ACHN (cell line): ENCODE results near the gene BANF2.
"Not testable (repeated sequence)": the region's sequence is repeated elsewhere in the genome, so short reads cannot be mapped to it uniquely, and the experiment has no call there.

Experiments
- DNase-seq: peaks from one replicate; pipeline ENCODE4 v3.0.0-alpha.2; 2015
- in situ Hi-C: cut with HindIII; loops from 2 replicates; pipeline ENCODE4 v1.10.0; 2017; ENCODE audit warnings: low sequenced_read_pairs, low pct_ligation_motif_present, low pct_unique_long_range_greater_than_20kb

The BANF2 gene

GRCh38 chr20:17749626-17749977 lies 49.8 kb downstream of the BANF2 start:
- DNase-seq, result no peak
- in situ Hi-C loops, result no loop called here

- in situ Hi-C loops, result no loop called here
- DNase-seq, result no peak
These were observed 50.4 kb downstream of the BANF2 start for GRCh38 chr20:17749978-17750721.

- no peak for DNase-seq
- in situ Hi-C loops, result no loop called here
These were observed 50.9 kb downstream of the BANF2 start for GRCh38 chr20:17750722-17751045.

GRCh38 chr20:17751640-17752039 lies 51.9 kb downstream of the BANF2 start:
- in situ Hi-C loops, result no loop called here
- no peak for DNase-seq

- DNase-seq, result no peak
- in situ Hi-C loops, result no loop called here
These were observed 52.7 kb downstream of the BANF2 start for GRCh38 chr20:17752459-17752858.

- DNase-seq, result no peak
- in situ Hi-C loops, result no loop called here
These were observed 53.8 kb downstream of the BANF2 start for GRCh38 chr20:17753516-17753915.

GRCh38 chr20:17756529-17756928 lies 56.8 kb downstream of the BANF2 start:
- in situ Hi-C loops, result no loop called here
- no peak for DNase-seq

- DNase-seq, result no peak
- in situ Hi-C loops, result no loop called here
These were observed 57.7 kb downstream of the BANF2 start for GRCh38 chr20:17757496-17757895.

- in situ Hi-C loops, result no loop called here
- no peak for DNase-seq
These were observed 58.2 kb downstream of the BANF2 start for GRCh38 chr20:17758010-17758409.

GRCh38 chr20:17758512-17758911 lies 58.7 kb downstream of the BANF2 start:
- in situ Hi-C loops, result no loop called here
- DNase-seq, result no peak

GRCh38 chr20:17759449-17759848 lies 59.7 kb downstream of the BANF2 start:
- in situ Hi-C loops, result no loop called here

GRCh38 chr20:17761604-17762003 lies 61.8 kb downstream of the BANF2 start:
- no peak for DNase-seq
- in situ Hi-C loops, result no loop called here

More at GRCh38 chr20:17759449-17759848, 59.7 kb downstream of the BANF2 start:
- DNase-seq, result no peak

- in situ Hi-C loops, result no loop called here
- no peak for DNase-seq
These were observed 62.6 kb downstream of the BANF2 start for GRCh38 chr20:17762243-17762872.

- in situ Hi-C loops, result no loop called here
- no peak for DNase-seq
These were observed 63.2 kb downstream of the BANF2 start for GRCh38 chr20:17762873-17763557.

- in situ Hi-C loops, result no loop called here
- no peak for DNase-seq
These were observed 65.3 kb downstream of the BANF2 start for GRCh38 chr20:17765017-17765416.

- in situ Hi-C loops, result no loop called here
- no peak for DNase-seq
These were observed 65.8 kb downstream of the BANF2 start for GRCh38 chr20:17765584-17765983.

GRCh38 chr20:17766226-17766625 lies 66.5 kb downstream of the BANF2 start:
- in situ Hi-C loops, result no loop called here
- DNase-seq, result no peak

GRCh38 chr20:17767624-17768023 lies 67.9 kb downstream of the BANF2 start:
- in situ Hi-C loops, result no loop called here
- DNase-seq, result no peak

GRCh38 chr20:17768271-17768670 lies 68.5 kb downstream of the BANF2 start:
- in situ Hi-C loops, result no loop called here
- DNase-seq, result no peak

- DNase-seq, in situ Hi-C loops: not testable (repeated sequence)
These were observed 70.0 kb downstream of the BANF2 start for GRCh38 chr20:17769716-17770115.
